AG10803 (cell line): ENCODE data around the gene ADAMTS14.
"Not testable (repeated sequence)": the region's sequence is repeated elsewhere in the genome, so short reads cannot be mapped to it uniquely, and the experiment has no call there.

ENCODE experiments used
- DNase-seq: peaks from one replicate; pipeline ENCODE4 v3.0.0; 2010; ENCODE audit warnings: low read depth
- H3K4me3 ChIP-seq: 2 replicates; pipeline ENCODE4 v1.5.1; 2011; ENCODE audit warnings: mild to moderate bottlenecking, low read length, control low read depth
- CTCF ChIP-seq: conservative IDR thresholded peaks from 2 replicates; pipeline ENCODE4 v1.5.1; 2011; ENCODE audit warnings: mild to moderate bottlenecking, low read length, control low read depth, inconsistent platforms

The ADAMTS14 gene

GRCh38 chr10:70644959-70645358, 27.3 kb upstream of the ADAMTS14 start:
- DNase-seq, H3K4me3 ChIP-seq: not testable (repeated sequence)

GRCh38 chr10:70647086-70647485, 25.2 kb upstream of the ADAMTS14 start:
- H3K4me3 ChIP-seq, result no peak overlapping the region
- no peak for DNase-seq
- no peak for TF ChIP-seq CTCF

GRCh38 chr10:70648427-70648826, 23.9 kb upstream of the ADAMTS14 start:
- TF ChIP-seq CTCF, result no peak
- no peak for DNase-seq
- no peak overlapping the region for H3K4me3 ChIP-seq

GRCh38 chr10:70649526-70649925, 22.8 kb upstream of the ADAMTS14 start:
- H3K4me3 ChIP-seq, result no peak overlapping the region
- TF ChIP-seq CTCF, result no peak
- DNase-seq, result peak; percentile 74

GRCh38 chr10:70650104-70650503, 22.2 kb upstream of the ADAMTS14 start:
- no peak for TF ChIP-seq CTCF
- H3K4me3 ChIP-seq, result no peak overlapping the region
- no peak for DNase-seq

- DNase-seq, result no peak
- TF ChIP-seq CTCF, result no peak
- H3K4me3 ChIP-seq, result no peak overlapping the region
Measured at GRCh38 chr10:70650718-70651117, 21.6 kb upstream of the ADAMTS14 start.

- no peak for TF ChIP-seq CTCF
- no peak for DNase-seq
- no peak overlapping the region for H3K4me3 ChIP-seq
Measured at GRCh38 chr10:70651661-70652060, 20.6 kb upstream of the ADAMTS14 start.
